OCI-LY7 (cell line): ENCODE measurements around the gene ERCC8.

Experiments used
- CTCF ChIP-seq: fragments of 200-600 bp; sonication (generic); conservative IDR thresholded peaks from 2 replicates; pipeline ENCODE4 v1.5.1; 2014; ENCODE audit warnings: mild to moderate bottlenecking, antibody characterized with exemption, low read length, moderate library complexity, mixed read lengths
- EZH2phosphoT487 ChIP-seq: fragments of 200-600 bp; sonication (generic); IDR thresholded peaks from 2 replicates; pipeline ENCODE4 v1.6.1; 2018; ENCODE audit warnings: low read depth, borderline replicate concordance, mild to moderate bottlenecking, mixed run types, antibody characterized with exemption, low read length, moderate library complexity, mixed read lengths

- TF ChIP-seq CTCF (no peak), EZH2phosphoT487 (no peak)
These were observed 47.9 kb downstream of the ERCC8 start for GRCh38 chr5:60896991-60897390.
